ENCODE data around the gene HTR3A. TPM values are rescaled to one million over a fixed set of nuclear protein-coding genes. Genes with fewer than 3 reads are reported as not detected.

The HTR3A gene
- total RNA-seq, 1 donor from 2014 or later: 15.6 TPM

- ChIA-PET CTCF (interaction anchor here (1.4 kb wide), 1 partner anchor 26 kb away, joined by 3 read pairs; no protein-coding TSS in a partner anchor), POLR2A (no interaction called here)
- Mint-ChIP-seq H3K4me3 (no peak overlapping the region), H3K9me3 (no peaks in the 10 kb centered on the region), H3K27ac (no peak overlapping the region), H3K27me3 (no peaks in the 10 kb centered on the region), H3K4me1 (no peaks in the 10 kb centered on the region), H3K36me3 (ENCODE audit: low read depth) (no peaks in the 10 kb centered on the region)
- ATAC-seq (ENCODE audit: low read depth): no peak
- TF ChIP-seq CTCF (IDR thresholded peaks at IDR 0.05): no peak
- intact Hi-C loops (cut with micrococcal nuclease): no loop called here
- DNase-seq: no peak
Observed at GRCh38 chr11:114019046-114019445, 44.1 kb downstream of the HTR3A start.

DNA sequence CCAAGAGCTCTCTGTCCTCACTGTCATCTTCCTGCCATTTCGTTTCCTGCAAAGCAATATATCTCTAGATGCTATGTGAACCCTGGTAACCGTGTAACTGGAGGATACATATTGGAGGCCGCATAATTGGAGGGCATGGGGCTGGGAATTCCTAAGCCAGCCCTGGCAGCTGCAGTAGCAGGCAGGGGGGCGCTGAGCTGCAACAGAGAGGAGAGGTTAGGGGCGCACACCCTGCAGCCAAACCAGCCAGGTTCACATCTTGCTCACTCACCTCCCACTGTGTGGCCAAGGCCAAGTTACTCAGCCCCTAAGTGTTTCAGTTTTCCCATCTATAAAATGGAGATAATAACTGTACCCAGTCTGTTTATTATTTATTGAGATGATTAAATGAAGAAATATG lies 44.7 kb downstream of the HTR3A start:
- ATAC-seq (ENCODE audit: low read depth) (no peak), DNase-seq (no peak)
- no peak overlapping the region for H3K4me3 Mint-ChIP-seq
- no peaks in the 10 kb centered on the region for H3K27me3 Mint-ChIP-seq
- no peak overlapping the region for H3K27ac Mint-ChIP-seq
- TF ChIP-seq CTCF (IDR thresholded peaks at IDR 0.05): no peak
- no peaks in the 10 kb centered on the region for H3K9me3 Mint-ChIP-seq
- intact Hi-C loops (cut with micrococcal nuclease): no loop called here
- no peaks in the 10 kb centered on the region for H3K4me1 Mint-ChIP-seq
- CTCF ChIA-PET: interaction anchor here (1.4 kb wide), 1 partner anchor 26 kb away, joined by 3 read pairs; no protein-coding TSS in a partner anchor
- H3K36me3 Mint-ChIP-seq (ENCODE audit: low read depth): no peaks in the 10 kb centered on the region
- POLR2A ChIA-PET: no interaction called here

- no peak for ATAC-seq (ENCODE audit: low read depth)
- Mint-ChIP-seq H3K4me3 (no peak overlapping the region), H3K27ac (no peak overlapping the region), H3K9me3 (no peaks in the 10 kb centered on the region), H3K4me1 (no peaks in the 10 kb centered on the region), H3K36me3 (ENCODE audit: low read depth) (no peaks in the 10 kb centered on the region), H3K27me3 (peaks cover 13% of the 10 kb centered on the region)
- intact Hi-C loops (cut with micrococcal nuclease): no loop called here
- no peak for DNase-seq
- POLR2A ChIA-PET: no interaction called here
- no peak for TF ChIP-seq CTCF (IDR thresholded peaks at IDR 0.05)
- CTCF ChIA-PET: interaction anchor here (0.6 to 5.2 kb wide), 2 partner anchors 168 to 235 kb away, joined by 3 to 25 read pairs; no protein-coding TSS in a partner anchor
Observed at GRCh38 chr11:114025329-114025907, 50.5 kb downstream of the HTR3A start.

GRCh38 chr11:114026355-114026754 lies 51.4 kb downstream of the HTR3A start:
- POLR2A ChIA-PET: no interaction called here
- Mint-ChIP-seq H3K27ac (no peak overlapping the region), H3K36me3 (ENCODE audit: low read depth) (no peaks in the 10 kb centered on the region), H3K9me3 (no peaks in the 10 kb centered on the region), H3K27me3 (peaks cover 13% of the 10 kb centered on the region), H3K4me1 (no peaks in the 10 kb centered on the region), H3K4me3 (no peak overlapping the region)
- ATAC-seq (ENCODE audit: low read depth) (peak; percentile 37), DNase-seq (no peak)
- TF ChIP-seq CTCF (IDR thresholded peaks at IDR 0.05): no peak
- intact Hi-C loops (cut with micrococcal nuclease): no loop called here
- CTCF ChIA-PET: interaction anchor here (5.2 kb wide), 1 partner anchor 234 kb away, joined by 25 read pairs; no protein-coding TSS in a partner anchor

DNA sequence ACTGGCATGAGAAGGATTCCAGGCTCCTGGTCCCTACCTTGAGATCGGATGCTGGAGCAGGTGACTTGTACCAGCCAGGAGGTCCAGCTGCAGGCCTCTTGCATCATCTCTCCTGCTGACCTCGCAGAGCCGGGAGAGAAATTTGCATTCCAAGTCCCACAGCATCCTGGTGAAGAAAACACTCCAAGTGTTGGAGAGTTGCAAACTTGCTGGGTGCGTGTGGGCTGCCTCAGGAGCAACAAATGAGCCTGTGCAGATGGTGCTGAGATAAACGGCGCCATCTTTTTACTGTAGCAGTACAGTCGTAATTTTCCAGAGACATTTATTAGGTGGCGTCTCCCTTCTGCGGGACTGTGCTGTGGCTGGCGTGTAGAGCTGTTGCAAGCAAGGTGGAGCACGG lies 52.5 kb downstream of the HTR3A start:
- H3K4me1 Mint-ChIP-seq: peaks cover 3% of the 10 kb centered on the region
- ATAC-seq (ENCODE audit: low read depth) (no peak), DNase-seq (no peak)
- CTCF ChIA-PET: interaction anchor here (5.2 kb wide), 1 partner anchor 233 kb away, joined by 25 read pairs; no protein-coding TSS in a partner anchor
- POLR2A ChIA-PET: no interaction called here
- no peaks in the 10 kb centered on the region for H3K9me3 Mint-ChIP-seq
- no peak overlapping the region for H3K4me3 Mint-ChIP-seq
- no peak for TF ChIP-seq CTCF (IDR thresholded peaks at IDR 0.05)
- H3K36me3 Mint-ChIP-seq (ENCODE audit: low read depth): no peaks in the 10 kb centered on the region
- no peak overlapping the region for H3K27ac Mint-ChIP-seq
- peaks cover 13% of the 10 kb centered on the region for H3K27me3 Mint-ChIP-seq
- intact Hi-C loops (cut with micrococcal nuclease): no loop called here
